Measurements from ENCODE around the gene VRK1.

- TF ChIP-seq SIN3A (IDR thresholded peaks at IDR 0.05; ENCODE audit: borderline replicate concordance, insufficient read depth, low read depth, low read length) (no peak), POLR2AphosphoS5 (IDR thresholded peaks at IDR 0.05; ENCODE audit: low read depth, low read length) (no peak), TCF7L2 (IDR thresholded peaks at IDR 0.05; ENCODE audit: low read depth, low read length) (no peak)
- TF ChIP-seq, protein P1, sequence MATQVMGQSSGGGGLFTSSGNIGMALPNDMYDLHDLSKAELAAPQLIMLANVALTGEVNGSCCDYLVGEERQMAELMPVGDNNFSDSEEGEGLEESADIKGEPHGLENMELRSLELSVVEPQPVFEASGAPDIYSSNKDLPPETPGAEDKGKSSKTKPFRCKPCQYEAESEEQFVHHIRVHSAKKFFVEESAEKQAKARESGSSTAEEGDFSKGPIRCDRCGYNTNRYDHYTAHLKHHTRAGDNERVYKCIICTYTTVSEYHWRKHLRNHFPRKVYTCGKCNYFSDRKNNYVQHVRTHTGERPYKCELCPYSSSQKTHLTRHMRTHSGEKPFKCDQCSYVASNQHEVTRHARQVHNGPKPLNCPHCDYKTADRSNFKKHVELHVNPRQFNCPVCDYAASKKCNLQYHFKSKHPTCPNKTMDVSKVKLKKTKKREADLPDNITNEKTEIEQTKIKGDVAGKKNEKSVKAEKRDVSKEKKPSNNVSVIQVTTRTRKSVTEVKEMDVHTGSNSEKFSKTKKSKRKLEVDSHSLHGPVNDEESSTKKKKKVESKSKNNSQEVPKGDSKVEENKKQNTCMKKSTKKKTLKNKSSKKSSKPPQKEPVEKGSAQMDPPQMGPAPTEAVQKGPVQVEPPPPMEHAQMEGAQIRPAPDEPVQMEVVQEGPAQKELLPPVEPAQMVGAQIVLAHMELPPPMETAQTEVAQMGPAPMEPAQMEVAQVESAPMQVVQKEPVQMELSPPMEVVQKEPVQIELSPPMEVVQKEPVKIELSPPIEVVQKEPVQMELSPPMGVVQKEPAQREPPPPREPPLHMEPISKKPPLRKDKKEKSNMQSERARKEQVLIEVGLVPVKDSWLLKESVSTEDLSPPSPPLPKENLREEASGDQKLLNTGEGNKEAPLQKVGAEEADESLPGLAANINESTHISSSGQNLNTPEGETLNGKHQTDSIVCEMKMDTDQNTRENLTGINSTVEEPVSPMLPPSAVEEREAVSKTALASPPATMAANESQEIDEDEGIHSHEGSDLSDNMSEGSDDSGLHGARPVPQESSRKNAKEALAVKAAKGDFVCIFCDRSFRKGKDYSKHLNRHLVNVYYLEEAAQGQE (IDR thresholded peaks at IDR 0.05; ENCODE audit: insufficient read depth in 1 of 2, low read depth in 2 of 2, low read length in 1 of 2), result no peak
- TF ChIP-seq, protein P2, sequence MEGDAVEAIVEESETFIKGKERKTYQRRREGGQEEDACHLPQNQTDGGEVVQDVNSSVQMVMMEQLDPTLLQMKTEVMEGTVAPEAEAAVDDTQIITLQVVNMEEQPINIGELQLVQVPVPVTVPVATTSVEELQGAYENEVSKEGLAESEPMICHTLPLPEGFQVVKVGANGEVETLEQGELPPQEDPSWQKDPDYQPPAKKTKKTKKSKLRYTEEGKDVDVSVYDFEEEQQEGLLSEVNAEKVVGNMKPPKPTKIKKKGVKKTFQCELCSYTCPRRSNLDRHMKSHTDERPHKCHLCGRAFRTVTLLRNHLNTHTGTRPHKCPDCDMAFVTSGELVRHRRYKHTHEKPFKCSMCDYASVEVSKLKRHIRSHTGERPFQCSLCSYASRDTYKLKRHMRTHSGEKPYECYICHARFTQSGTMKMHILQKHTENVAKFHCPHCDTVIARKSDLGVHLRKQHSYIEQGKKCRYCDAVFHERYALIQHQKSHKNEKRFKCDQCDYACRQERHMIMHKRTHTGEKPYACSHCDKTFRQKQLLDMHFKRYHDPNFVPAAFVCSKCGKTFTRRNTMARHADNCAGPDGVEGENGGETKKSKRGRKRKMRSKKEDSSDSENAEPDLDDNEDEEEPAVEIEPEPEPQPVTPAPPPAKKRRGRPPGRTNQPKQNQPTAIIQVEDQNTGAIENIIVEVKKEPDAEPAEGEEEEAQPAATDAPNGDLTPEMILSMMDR (IDR thresholded peaks at IDR 0.05), result no peak
Measured at GRCh38 chr14:96922986-96923385, 125.8 kb downstream of the VRK1 start.

All from Panc1 (cell line).